ENCODE measurements around the gene THSD4. TPM values are rescaled to one million over a fixed set of nuclear protein-coding genes. Genes with fewer than 3 reads are reported as not detected.

The THSD4 gene
- total RNA-seq, 1 experiment from 2014 or later: 65.4 TPM

- Histone ChIP-seq H3K9me3 (ENCODE audit: control insufficient read depth, insufficient read depth, low read depth, low read length) (no peaks in the 10 kb centered on the region; the same call in 1 of the 2 replicates), H3K4me1 (ENCODE audit: control insufficient read depth, insufficient read depth, low read length) (no peaks in the 10 kb centered on the region), H3K36me3 (ENCODE audit: control insufficient read depth, insufficient read depth, low read length) (no peaks in the 10 kb centered on the region), H3K27ac (ENCODE audit: low read length) (no peak overlapping the region), H3K4me3 (ENCODE audit: low read depth in 2 of 2, low read length in 2 of 2) (no peak overlapping the region), H3K27me3 (ENCODE audit: control insufficient read depth, insufficient read depth, low read length) (no peaks in the 10 kb centered on the region)
- ChIA-PET CTCF (no interaction called here), POLR2A (no interaction called here)
- in situ Hi-C loops (cut with HindIII; ENCODE audit: low pct_unique_long_range_greater_than_20kb, low sequenced_read_pairs) (no loop called here), intact Hi-C loops (cut with micrococcal nuclease; ENCODE audit: unreplicated experiment) (no loop called here)
- DNase-seq (ENCODE audit: low read depth, low spot score) (no peak), ATAC-seq (peak; percentile 48)
- TF ChIP-seq SIN3A (IDR thresholded peaks at IDR 0.05; ENCODE audit: borderline replicate concordance, insufficient read depth, low read depth, low read length): no peak
- TF ChIP-seq POLR2AphosphoS5 (IDR thresholded peaks at IDR 0.05; ENCODE audit: low read depth, low read length): no peak
- TF ChIP-seq REST (IDR thresholded peaks at IDR 0.05; ENCODE audit: insufficient read depth in 1 of 2, low read depth in 2 of 2, low read length in 1 of 2): no peak
- TF ChIP-seq CTCF (IDR thresholded peaks at IDR 0.05): no peak
- TF ChIP-seq TCF7L2 (IDR thresholded peaks at IDR 0.05; ENCODE audit: low read depth, low read length): no peak
- BruUV-seq (replicated peaks): no TSS peak
Measured at GRCh38 chr15:71790081-71790480, 674.8 kb downstream of the THSD4 start.

GRCh38 chr15:71791975-71792374, 676.7 kb downstream of the THSD4 start:
- H3K27me3 ChIP-seq (ENCODE audit: control insufficient read depth, insufficient read depth, low read length): no peaks in the 10 kb centered on the region
- ATAC-seq: no peak
- ChIA-PET CTCF (no interaction called here), POLR2A (no interaction called here)
- DNase-seq (ENCODE audit: low read depth, low spot score): no peak
- no peaks in the 10 kb centered on the region for H3K36me3 ChIP-seq (ENCODE audit: control insufficient read depth, insufficient read depth, low read length)
- no peak overlapping the region for H3K27ac ChIP-seq (ENCODE audit: low read length)
- H3K4me1 ChIP-seq (ENCODE audit: control insufficient read depth, insufficient read depth, low read length): no peaks in the 10 kb centered on the region
- no peak for TF ChIP-seq CTCF (IDR thresholded peaks at IDR 0.05)
- no peak for TF ChIP-seq REST (IDR thresholded peaks at IDR 0.05; ENCODE audit: insufficient read depth in 1 of 2, low read depth in 2 of 2, low read length in 1 of 2)
- TF ChIP-seq POLR2AphosphoS5 (IDR thresholded peaks at IDR 0.05; ENCODE audit: low read depth, low read length): no peak
- no peak for TF ChIP-seq SIN3A (IDR thresholded peaks at IDR 0.05; ENCODE audit: borderline replicate concordance, insufficient read depth, low read depth, low read length)
- no peak for TF ChIP-seq TCF7L2 (IDR thresholded peaks at IDR 0.05; ENCODE audit: low read depth, low read length)
- in situ Hi-C loops (cut with HindIII; ENCODE audit: low pct_unique_long_range_greater_than_20kb, low sequenced_read_pairs): no loop called here
- H3K9me3 ChIP-seq (ENCODE audit: control insufficient read depth, insufficient read depth, low read depth, low read length): no peaks in the 10 kb centered on the region; the same call in 1 of the 2 replicates
- intact Hi-C loops (cut with micrococcal nuclease; ENCODE audit: unreplicated experiment): no loop called here
- no TSS peak for BruUV-seq (replicated peaks)
- no peak overlapping the region for H3K4me3 ChIP-seq (ENCODE audit: low read depth in 2 of 2, low read length in 2 of 2)
